B cell (primary cell): ENCODE measurements around the gene PRRC2B. TPM values are rescaled to one million over a fixed set of nuclear protein-coding genes. Genes with fewer than 3 reads are reported as not detected.

ENCODE experiments used
- ATAC-seq: fragments of 200-7000 bp; cut with Tn5 transposase; one replicate; pipeline ENCODE4 v1.10.0; 2021; ENCODE audit warnings: low read depth, mild to moderate bottlenecking, moderate number of reproducible peaks, moderate library complexity
- CTCF ChIA-PET: fragments of 350-600 bp; sonication (Branson Sonifier 250); formaldehyde crosslinking; loops from one replicate; lab custom pipeline; 2021; ENCODE audit warnings: antibody characterized with exemption, inconsistent platforms; lab: Charles Lee
- POLR2A ChIA-PET: fragments of 350-600 bp; sonication (Branson Sonifier 250); formaldehyde crosslinking; loops from one replicate; lab custom pipeline; 2021; ENCODE audit warnings: antibody characterized with exemption; lab: Charles Lee
- DNase-seq: peaks from one replicate; pipeline ENCODE4 v3.0.0; 2013
- H2AFZ ChIP-seq: 2 replicates; pipeline ENCODE4 v1.6.1; 2012; ENCODE audit warnings: mild to moderate bottlenecking, low read depth, low read length; ENCODE audit not compliant: insufficient read depth, poor library complexity, severe bottlenecking
- H3K27ac ChIP-seq, 2 donors: 1 replicate in 1 of 2; 2 replicates in 1 of 2; pipeline ENCODE4 v1.5.1; 2012 to 2013; ENCODE audit warnings: low read length in 2 of 2, mild to moderate bottlenecking in 2 of 2, moderate library complexity in 1 of 2
- H3K27me3 ChIP-seq, 4 experiments: fragments of 200-600 bp in 1 of 4; sonication (generic) in 1 of 4; replicated peaks in 1 of 4; 1 replicate in 2 of 4; 2 replicates in 2 of 4; pipeline versions ENCODE4 v1.6.1 to v1.7.0; 2013 to 2016; ENCODE audit warnings: low read length in 3 of 4, mild to moderate bottlenecking in 2 of 4, mixed read lengths in 1 of 4, moderate library complexity in 1 of 4; ENCODE audit not compliant: insufficient read depth in 4 of 4, control insufficient read depth in 3 of 4; ENCODE audit errors: control extremely low read depth in 1 of 4
- H3K36me3 ChIP-seq, 2 experiments: replicated peaks in 1 of 2; 1 replicate in 1 of 2; 2 replicates in 1 of 2; pipeline versions ENCODE4 v1.6.1 to v1.7.1; 2013; ENCODE audit warnings: low read length in 1 of 2; ENCODE audit not compliant: insufficient read depth in 2 of 2, control insufficient read depth in 1 of 2; ENCODE audit errors: control extremely low read depth in 1 of 2, extremely low read depth in 1 of 2
- H3K4me1 ChIP-seq, 2 donors: fragments of 200-600 bp in 1 of 2; sonication (generic) in 1 of 2; 1 replicate in 1 of 2; 2 replicates in 1 of 2; pipeline versions ENCODE4 v1.5.1 to v1.6.1; 2013 to 2017; ENCODE audit warnings: low read length in 2 of 2; ENCODE audit not compliant: control insufficient read depth in 2 of 2, insufficient read depth in 2 of 2
- H3K4me2 ChIP-seq: replicated peaks from 2 replicates; pipeline ENCODE3; 2012; ENCODE audit warnings: mild to moderate bottlenecking, low read depth, low read length; ENCODE audit not compliant: poor library complexity, severe bottlenecking
- H3K4me3 ChIP-seq, 5 experiments: fragments of 200-600 bp in 1 of 5; sonication (generic) in 1 of 5; 1 replicate in 3 of 5; 2 replicates in 2 of 5; pipeline versions ENCODE4 v1.5.1 to v1.7.0; 2011 to 2016; ENCODE audit warnings: low read length in 4 of 5, mild to moderate bottlenecking in 4 of 5, low read depth in 2 of 5, control low read depth in 1 of 5, moderate library complexity in 1 of 5; ENCODE audit not compliant: insufficient read depth in 1 of 5; ENCODE audit errors: control extremely low read depth in 1 of 5, extremely low read depth in 1 of 5
- H3K79me2 ChIP-seq: fragments of 200-600 bp; sonication (generic); one replicate; pipeline ENCODE4 v1.6.0; 2016; ENCODE audit warnings: low read length; ENCODE audit not compliant: control insufficient read depth, insufficient read depth
- H3K9ac ChIP-seq: fragments of 200-600 bp; sonication (generic); 2 replicates; pipeline ENCODE4 v1.6.1; 2017; ENCODE audit warnings: mild to moderate bottlenecking, low read length, moderate library complexity
- H3K9me3 ChIP-seq, 3 donors: one replicate each; pipeline versions ENCODE4 v1.6.1 to v1.7.1; 2013; ENCODE audit warnings: low read length in 2 of 3; ENCODE audit not compliant: control insufficient read depth in 2 of 3, insufficient read depth in 1 of 3; ENCODE audit errors: control extremely low read depth in 1 of 3
- H4K20me1 ChIP-seq: 2 replicates; pipeline ENCODE4 v1.6.0; 2012; ENCODE audit warnings: mild to moderate bottlenecking, low read length; ENCODE audit not compliant: insufficient read depth, control insufficient read depth, poor library complexity, severe bottlenecking
- H3K27ac Mint-ChIP-seq: one replicate; pipeline ENCODE4 v1.8.0; 2021; ENCODE audit warnings: mixed read lengths
- H3K27me3 Mint-ChIP-seq: one replicate; pipeline ENCODE4 v1.8.0; 2021; ENCODE audit warnings: mixed read lengths
- H3K4me1 Mint-ChIP-seq: one replicate; pipeline ENCODE4 v1.8.0; 2021; ENCODE audit warnings: mixed read lengths
- H3K4me3 Mint-ChIP-seq: one replicate; pipeline ENCODE4 v1.8.0; 2021; ENCODE audit warnings: mixed read lengths
- H3K9me3 Mint-ChIP-seq: one replicate; pipeline ENCODE4 v1.8.0; 2022; ENCODE audit warnings: mixed read lengths; ENCODE audit not compliant: insufficient read depth
- CTCF ChIP-seq: fragments of 200-600 bp; IDR thresholded peaks from one replicate; pipeline ENCODE4 v1.8.0; 2022; ENCODE audit warnings: antibody characterized with exemption, mild to moderate bottlenecking
- EZH2 ChIP-seq: IDR thresholded peaks from 2 replicates; pipeline ENCODE4 v1.6.1; 2012; ENCODE audit warnings: borderline replicate concordance, low read depth, mild to moderate bottlenecking, moderate library complexity, low read length; ENCODE audit not compliant: insufficient read depth, poor library complexity, severe bottlenecking
- WGBS: methylation state at CpG from one replicate; pipeline ENCODE4 v1.1.5; 2013; ENCODE audit warnings: missing lambda C conversion rate; ENCODE audit not compliant: insufficient coverage; 5-methylcytosine and 5-hydroxymethylcytosine counted together
- intact Hi-C: fragments of 100-400 bp; cut with micrococcal nuclease; formaldehyde crosslinking; loops from one replicate; pipeline ENCODE4 v1.10.0; 2022
- polyA plus RNA-seq: library from polyadenylated mRNA; depleted of rRNA; stranded (reverse); fragments of >200 nt; gene quantifications from 2 replicates; pipeline ENCODE4 v1.2.3, GENCODE V29; 2012
- total RNA-seq, 2 donors: library from RNA; stranded (reverse); fragments of 120-200 nt in 1 of 2; gene quantifications; 1 replicate in 1 of 2; 2 replicates in 1 of 2; pipeline versions ENCODE4 v1.2.3 to v1.2.4, GENCODE V29; 2013 to 2022

The PRRC2B gene
- total and polyA plus RNA-seq, 2 donors (not counting 1 experiment from before 2014, with no cell fraction given): 63.9 to 268 TPM

DNA sequence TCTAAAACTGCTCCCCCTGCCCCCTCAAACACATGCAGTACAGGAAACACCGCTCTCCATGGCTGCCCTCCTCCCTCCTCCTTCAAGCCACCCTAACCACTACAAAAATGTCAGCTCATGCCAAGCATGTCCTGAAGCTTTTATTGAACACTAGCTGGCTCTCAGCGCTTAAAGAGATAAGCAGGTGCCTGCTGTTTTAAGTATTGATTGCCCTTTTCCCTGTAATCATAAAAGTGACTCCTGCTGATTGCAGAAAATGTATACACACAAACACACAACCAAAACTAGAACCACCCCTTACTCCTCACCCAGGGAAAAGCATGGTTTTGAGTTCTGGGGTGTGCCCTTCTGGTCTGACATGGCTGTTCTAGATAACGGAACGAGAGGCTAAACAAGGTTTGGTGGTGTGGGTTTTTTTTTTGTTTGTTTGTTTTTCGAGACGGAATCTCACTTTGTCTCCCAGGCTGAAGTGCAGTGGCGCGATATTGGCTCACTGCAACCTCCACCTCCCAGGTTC is 140.9 kb downstream of the PRRC2B start:
- H2AFZ ChIP-seq: peak overlapping the region; percentile 52
- 0% methylated on average over 1 of the region's 8 CpGs for WGBS
- intact Hi-C loops: loop anchor here (5.0 kb wide), 1 partner anchor 33 kb away; no protein-coding TSS in a partner anchor

More for the DNA sequence above, 140.9 kb downstream of the PRRC2B start:
- CTCF ChIA-PET: interaction anchor here (1.3 to 1.5 kb wide), 2 partner anchors 185 to 209 kb away, joined by 3 to 4 read pairs; no protein-coding TSS in a partner anchor
- Mint-ChIP-seq H3K27me3 (no peaks in the 10 kb centered on the region), H3K4me1 (peaks cover 20% of the 10 kb centered on the region), H3K9me3 (no peaks in the 10 kb centered on the region), H3K27ac (peak overlapping the region; percentile 8), H3K4me3 (peak overlapping the region; percentile 52)
- peaks cover 23 to 31% of the 10 kb centered on the region in 2 donors for H3K4me1 ChIP-seq
- peak; percentile 16 for ATAC-seq
- peak; percentile 50 for DNase-seq
- H3K9me3 ChIP-seq: no peaks in the 10 kb centered on the region
- H3K4me3 ChIP-seq: no peak overlapping the region
- H3K36me3 ChIP-seq: peaks cover 0 to 2% of the 10 kb centered on the region in 2 experiments
- no peaks in the 10 kb centered on the region for H4K20me1 ChIP-seq
- POLR2A ChIA-PET: no interaction called here
- H3K27me3 ChIP-seq: no peaks in the 10 kb centered on the region
- H3K4me2 ChIP-seq: peak overlapping the region; percentile 52
- H3K9ac ChIP-seq: peak overlapping the region; percentile 27
- no peak for TF ChIP-seq CTCF
- TF ChIP-seq EZH2: no peak
- H3K27ac ChIP-seq: no peak overlapping the region
- H3K79me2 ChIP-seq: peaks cover 8% of the 10 kb centered on the region
